ENCODE measurements around the gene PLCD4. TPM values are rescaled to one million over a fixed set of nuclear protein-coding genes. Genes with fewer than 3 reads are reported as not detected.

Gene PLCD4
- polyA plus RNA-seq, 1 of the 3 experiments (the other 2 are of a cell fraction) = 8.5 TPM

DNA sequence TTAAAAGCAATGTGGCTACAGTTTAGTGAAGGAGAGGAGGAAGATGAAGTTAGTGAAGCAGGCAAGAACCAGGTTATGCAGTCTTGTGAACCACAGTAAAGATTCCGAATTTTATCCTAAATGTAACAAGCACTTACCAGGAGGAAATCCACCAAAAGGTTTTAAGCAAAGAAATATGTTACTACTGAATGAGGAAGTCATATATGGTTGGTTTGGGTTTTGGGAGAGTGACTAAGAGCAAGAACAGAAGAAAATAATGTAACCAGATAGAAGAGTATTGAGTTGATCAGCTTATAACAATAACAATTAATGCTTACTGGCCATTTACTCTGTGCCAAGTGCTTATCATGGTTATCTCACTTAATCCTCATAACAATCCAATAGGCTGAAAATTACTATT lies 41.4 kb upstream of the PLCD4 start:
- H3K79me2 ChIP-seq (ENCODE audit: insufficient read depth) = peaks cover 80% of the 10 kb centered on the region
- H3K27ac ChIP-seq (ENCODE audit: low read depth in 2 of 2, low read length in 1 of 2) = no peak overlapping the region
- no peak overlapping the region for H3K9ac ChIP-seq
- POLR2A ChIA-PET = no interaction called here
- H3K4me2 ChIP-seq = 0 out of 2 replicates have a peak overlapping the region, but pooled peaks have one; percentile 84
- no peak for DNase-seq
- H4K20me1 ChIP-seq (ENCODE audit: insufficient read depth) = peaks cover 6% of the 10 kb centered on the region; the same call in 1 of the 2 replicates
- no peaks in the 10 kb centered on the region for H3K9me2 ChIP-seq
- H3F3A ChIP-seq (replicated peaks; ENCODE audit: insufficient read depth) = peaks cover 20% of the 10 kb centered on the region
- CTCF ChIA-PET = no interaction called here
- 100% methylated on average over 1 of the region's 1 CpG for WGBS (ENCODE audit: low lambda C conversion rate)
- peaks cover 4 to 5% of the 10 kb centered on the region in 2 experiments for H3K36me3 ChIP-seq (replicated peaks in 1 of 2; ENCODE audit: control insufficient read depth in 1 of 2, insufficient read depth in 2 of 2, low read length in 1 of 2)
- H3K27me3 ChIP-seq (ENCODE audit: insufficient read depth) = no peaks in the 10 kb centered on the region
- TF ChIP-seq RCOR1 (IDR thresholded peaks at IDR 0.05; ENCODE audit: low read length) (no peak), RXRA (IDR thresholded peaks at IDR 0.05; ENCODE audit: borderline replicate concordance, low read depth) (no peak), GABPA (IDR thresholded peaks at IDR 0.05; ENCODE audit: low read depth) (no peak), RFX5 (IDR thresholded peaks at IDR 0.05; ENCODE audit: low read length) (no peak), FOSL2 (IDR thresholded peaks at IDR 0.05; ENCODE audit: borderline replicate concordance, low read depth) (no peak), TAF1 (IDR thresholded peaks at IDR 0.05; ENCODE audit: borderline replicate concordance, low read depth, low read length) (no peak), MEF2A (IDR thresholded peaks at IDR 0.05; ENCODE audit: borderline replicate concordance, low read depth) (no peak), POLR2AphosphoS5 (IDR thresholded peaks at IDR 0.05; ENCODE audit: low read depth, low read length) (no peak), JUND (IDR thresholded peaks at IDR 0.05) (no peak)
- TF ChIP-seq, protein P1, sequence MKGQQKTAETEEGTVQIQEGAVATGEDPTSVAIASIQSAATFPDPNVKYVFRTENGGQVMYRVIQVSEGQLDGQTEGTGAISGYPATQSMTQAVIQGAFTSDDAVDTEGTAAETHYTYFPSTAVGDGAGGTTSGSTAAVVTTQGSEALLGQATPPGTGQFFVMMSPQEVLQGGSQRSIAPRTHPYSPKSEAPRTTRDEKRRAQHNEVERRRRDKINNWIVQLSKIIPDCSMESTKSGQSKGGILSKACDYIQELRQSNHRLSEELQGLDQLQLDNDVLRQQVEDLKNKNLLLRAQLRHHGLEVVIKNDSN (IDR thresholded peaks at IDR 0.05; ENCODE audit: borderline replicate concordance, low read depth) = no peak
- TF ChIP-seq, protein P2, sequence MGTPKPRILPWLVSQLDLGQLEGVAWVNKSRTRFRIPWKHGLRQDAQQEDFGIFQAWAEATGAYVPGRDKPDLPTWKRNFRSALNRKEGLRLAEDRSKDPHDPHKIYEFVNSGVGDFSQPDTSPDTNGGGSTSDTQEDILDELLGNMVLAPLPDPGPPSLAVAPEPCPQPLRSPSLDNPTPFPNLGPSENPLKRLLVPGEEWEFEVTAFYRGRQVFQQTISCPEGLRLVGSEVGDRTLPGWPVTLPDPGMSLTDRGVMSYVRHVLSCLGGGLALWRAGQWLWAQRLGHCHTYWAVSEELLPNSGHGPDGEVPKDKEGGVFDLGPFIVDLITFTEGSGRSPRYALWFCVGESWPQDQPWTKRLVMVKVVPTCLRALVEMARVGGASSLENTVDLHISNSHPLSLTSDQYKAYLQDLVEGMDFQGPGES (IDR thresholded peaks at IDR 0.05; ENCODE audit: low read depth, low read length) = no peak
- no peaks in the 10 kb centered on the region for H3K9me3 ChIP-seq
- no peak overlapping the region for H3K4me3 ChIP-seq (ENCODE audit: low read depth in 2 of 2, low read length in 1 of 2)
- H3K4me1 ChIP-seq (ENCODE audit: control insufficient read depth in 1 of 2, insufficient read depth in 2 of 2, low read depth in 1 of 2, low read length in 1 of 2) = peaks cover 5 to 14% of the 10 kb centered on the region in 2 experiments; a peak in 2 of 4 replicates
- H2AFZ ChIP-seq (ENCODE audit: low read depth) = no peak overlapping the region

DNA sequence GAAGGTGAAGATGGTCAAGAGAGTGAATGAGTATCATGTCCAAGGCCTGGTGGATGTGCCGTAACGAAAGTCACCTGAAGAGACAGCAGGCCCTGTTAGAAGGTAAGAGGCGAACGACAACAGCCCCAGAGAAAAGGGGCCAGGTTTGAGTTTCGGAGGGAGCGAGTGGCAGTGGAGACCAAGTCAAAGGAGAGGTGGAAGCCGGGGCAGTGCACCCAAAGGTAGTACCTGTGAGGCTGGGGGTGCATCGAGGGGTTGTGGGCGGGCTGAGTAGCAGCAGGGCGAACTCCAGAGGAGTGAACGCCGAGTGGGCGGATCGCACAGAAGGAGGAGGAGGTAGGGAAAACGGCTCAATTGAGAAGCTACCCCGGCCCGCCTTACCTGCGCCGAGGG lies 39.9 kb upstream of the PLCD4 start:
- WGBS (ENCODE audit: low lambda C conversion rate) = under 1% methylated on average over 18 of the region's 19 CpGs
- H3K4me3 ChIP-seq (ENCODE audit: low read depth in 2 of 2, low read length in 1 of 2) = peak overlapping the region; percentile 74 to 94
- ChIA-PET POLR2A (interaction anchor here (1.1 kb wide), 1 partner anchor 39 kb away, joined by 7 read pairs; the partner anchor contains the start of gene PLCD4), CTCF (interaction anchor here (1.0 kb wide), 1 partner anchor 79 kb away, joined by 3 read pairs; no protein-coding TSS in a partner anchor)
- peaks cover 22% of the 10 kb centered on the region for H3F3A ChIP-seq (replicated peaks; ENCODE audit: insufficient read depth)
- peak overlapping the region; percentile 70 for H3K9ac ChIP-seq
- no peak for DNase-seq
- H3K27ac ChIP-seq (ENCODE audit: low read depth in 2 of 2, low read length in 1 of 2) = peak overlapping the region; percentile 50 to 79; a peak in 3 of 4 replicates
- no peaks in the 10 kb centered on the region for H3K27me3 ChIP-seq (ENCODE audit: insufficient read depth)
- H3K4me2 ChIP-seq = peak overlapping the region; percentile 84
- H4K20me1 ChIP-seq (ENCODE audit: insufficient read depth) = peaks cover 8% of the 10 kb centered on the region; the same call in 1 of the 2 replicates
- TF ChIP-seq EZH2phosphoT487 (IDR thresholded peaks at IDR 0.05; ENCODE audit: borderline replicate concordance, low read depth) (no peak), SIN3A (IDR thresholded peaks at IDR 0.05; ENCODE audit: borderline replicate concordance, low read depth, low read length) (peak; percentile 18; the same call in 1 of the 2 replicates)
- no peaks in the 10 kb centered on the region for H3K9me2 ChIP-seq
- H3K4me1 ChIP-seq (ENCODE audit: control insufficient read depth in 1 of 2, insufficient read depth in 2 of 2, low read depth in 1 of 2, low read length in 1 of 2) = peaks cover 5 to 14% of the 10 kb centered on the region in 2 experiments; a peak in 2 of 4 replicates
- H3K79me2 ChIP-seq (ENCODE audit: insufficient read depth) = peaks cover 93% of the 10 kb centered on the region
- no peaks in the 10 kb centered on the region for H3K9me3 ChIP-seq
- peak overlapping the region; percentile 73 for H2AFZ ChIP-seq (ENCODE audit: low read depth)
- H3K36me3 ChIP-seq (replicated peaks in 1 of 2; ENCODE audit: control insufficient read depth in 1 of 2, insufficient read depth in 2 of 2, low read length in 1 of 2) = peaks cover 2 to 8% of the 10 kb centered on the region in 2 experiments

All from SK-N-SH (cell line).